Parathyroid adenoma (tissue), 2 donors: ENCODE results near the gene BFSP2.
"Not testable (repeated sequence)": the region's sequence is repeated elsewhere in the genome, so short reads cannot be mapped to it uniquely, and the experiment has no call there.

Source experiments
- H2AFZ ChIP-seq: fragments of 300-600 bp; sonication (generic); one replicate; pipeline ENCODE4 v1.7.0; 2017; ENCODE audit warnings: antibody characterized with exemption, mild to moderate bottlenecking
- H3K27ac ChIP-seq: fragments of 300-600 bp; sonication (generic); one replicate; pipeline ENCODE4 v1.7.0; 2017
- H3K27me3 ChIP-seq: fragments of 300-600 bp; sonication (generic); one replicate; pipeline ENCODE4 v1.7.0; 2017; ENCODE audit warnings: low read length; ENCODE audit not compliant: control insufficient read depth, insufficient read depth
- H3K36me3 ChIP-seq: fragments of 300-600 bp; sonication (generic); one replicate; pipeline ENCODE4 v1.7.0; 2017; ENCODE audit warnings: low read length; ENCODE audit not compliant: control insufficient read depth, insufficient read depth
- H3K4me1 ChIP-seq: fragments of 300-600 bp; sonication (generic); one replicate; pipeline ENCODE4 v1.7.0; 2017; ENCODE audit warnings: control low read depth
- H3K4me2 ChIP-seq: fragments of 300-600 bp; sonication (generic); one replicate; pipeline ENCODE4 v1.7.0; 2017; ENCODE audit warnings: low read length
- H3K4me3 ChIP-seq: fragments of 300-600 bp; sonication (generic); one replicate; pipeline ENCODE4 v1.7.0; 2017; ENCODE audit warnings: low read depth, low read length
- H3K79me2 ChIP-seq: fragments of 300-600 bp; sonication (generic); one replicate; pipeline ENCODE4 v1.7.0; 2017; ENCODE audit warnings: control low read depth
- H3K9ac ChIP-seq: fragments of 300-600 bp; sonication (generic); one replicate; pipeline ENCODE4 v1.7.0; 2017; ENCODE audit warnings: mild to moderate bottlenecking
- H3K9me3 ChIP-seq: fragments of 300-600 bp; sonication (generic); one replicate; pipeline ENCODE4 v1.7.0; 2017; ENCODE audit warnings: low read length; ENCODE audit not compliant: control insufficient read depth
- CTCF ChIP-seq: fragments of 300-600 bp; sonication (generic); IDR thresholded peaks from one replicate; pipeline ENCODE4 v1.7.0; 2017; ENCODE audit warnings: antibody characterized with exemption, mild to moderate bottlenecking
- donor health status: primary hyperparathyroidism.

The BFSP2 gene

GRCh38 chr3:133479895-133480669 is 80.2 kb downstream of the BFSP2 start:
- Histone ChIP-seq H3K27me3 (no peaks in the 10 kb centered on the region), H3K4me2 (no peak overlapping the region), H3K36me3 (no peaks in the 10 kb centered on the region), H3K9ac (no peak overlapping the region), H3K4me1 (peaks cover 5% of the 10 kb centered on the region), H3K27ac (no peak overlapping the region), H3K4me3 (no peak overlapping the region), H3K9me3 (no peaks in the 10 kb centered on the region), H3K79me2 (no peaks in the 10 kb centered on the region), H2AFZ (no peak overlapping the region)
- TF ChIP-seq CTCF = no peak

GRCh38 chr3:133482474-133482873 is 82.6 kb downstream of the BFSP2 start:
- not testable (repeated sequence) for H3K9ac ChIP-seq, H3K4me1 ChIP-seq, H3K4me3 ChIP-seq, H3K9me3 ChIP-seq, H2AFZ ChIP-seq, H3K79me2 ChIP-seq, H3K27me3 ChIP-seq, H3K4me2 ChIP-seq, H3K36me3 ChIP-seq, H3K27ac ChIP-seq

- no peaks in the 10 kb centered on the region for H3K36me3 ChIP-seq
- no peaks in the 10 kb centered on the region for H3K9me3 ChIP-seq
- H3K79me2 ChIP-seq = no peaks in the 10 kb centered on the region
- H3K4me2 ChIP-seq = no peak overlapping the region
- no peaks in the 10 kb centered on the region for H3K27me3 ChIP-seq
- no peak overlapping the region for H3K4me3 ChIP-seq
- no peak for TF ChIP-seq CTCF
- H3K9ac ChIP-seq = no peak overlapping the region
- no peak overlapping the region for H2AFZ ChIP-seq
- H3K4me1 ChIP-seq = no peaks in the 10 kb centered on the region
- no peak overlapping the region for H3K27ac ChIP-seq
Observed at GRCh38 chr3:133486658-133487057, 86.8 kb downstream of the BFSP2 start.

GRCh38 chr3:133487204-133487603 is 87.3 kb downstream of the BFSP2 start:
- no peaks in the 10 kb centered on the region for H3K36me3 ChIP-seq
- no peaks in the 10 kb centered on the region for H3K27me3 ChIP-seq
- H3K9me3 ChIP-seq = no peaks in the 10 kb centered on the region
- H2AFZ ChIP-seq = no peak overlapping the region
- H3K4me2 ChIP-seq = no peak overlapping the region
- no peak overlapping the region for H3K27ac ChIP-seq
- H3K9ac ChIP-seq = no peak overlapping the region
- H3K4me3 ChIP-seq = no peak overlapping the region
- no peaks in the 10 kb centered on the region for H3K4me1 ChIP-seq
- no peak for TF ChIP-seq CTCF
- no peaks in the 10 kb centered on the region for H3K79me2 ChIP-seq

GRCh38 chr3:133487920-133488540 is 88.2 kb downstream of the BFSP2 start:
- no peaks in the 10 kb centered on the region for H3K4me1 ChIP-seq
- TF ChIP-seq CTCF = peak; percentile 32
- no peak overlapping the region for H3K27ac ChIP-seq

More at GRCh38 chr3:133487920-133488540, 88.2 kb downstream of the BFSP2 start:
- Histone ChIP-seq H3K27me3 (no peaks in the 10 kb centered on the region), H3K36me3 (no peaks in the 10 kb centered on the region), H2AFZ (no peak overlapping the region), H3K4me2 (no peak overlapping the region), H3K9ac (no peak overlapping the region), H3K79me2 (no peaks in the 10 kb centered on the region), H3K4me3 (no peak overlapping the region), H3K9me3 (no peaks in the 10 kb centered on the region)
